Measurements from ENCODE around the gene HOOK2.

- TF ChIP-seq CTCF (IDR thresholded peaks at IDR 0.05) (no peak), EP300 (IDR thresholded peaks at IDR 0.05; ENCODE audit: low read depth) (no peak)
These were observed 19.0 kb downstream of the HOOK2 start for GRCh38 chr19:12756150-12756883.

Measured in transverse colon (tissue), 3 donors.